HUES48 (cell line): ENCODE measurements around the gene RIMBP2.

Experiments used
- H3K27ac ChIP-seq: one replicate; pipeline ENCODE4 v1.7.0; 2013; ENCODE audit warnings: low read depth, low read length, inconsistent platforms
- H3K27me3 ChIP-seq: 2 replicates; pipeline ENCODE4 v1.6.1; 2013; ENCODE audit warnings: mild to moderate bottlenecking, low read length; ENCODE audit not compliant: control insufficient read depth, insufficient read depth
- H3K36me3 ChIP-seq: 2 replicates; pipeline ENCODE4 v1.6.1; 2013; ENCODE audit warnings: low read length; ENCODE audit not compliant: control insufficient read depth, insufficient read depth
- H3K4me1 ChIP-seq: 2 replicates; pipeline ENCODE4 v1.6.1; 2013; ENCODE audit warnings: mild to moderate bottlenecking, low read length; ENCODE audit not compliant: control insufficient read depth, insufficient read depth
- H3K4me3 ChIP-seq: 2 replicates; pipeline ENCODE4 v1.5.1; 2013; ENCODE audit warnings: mild to moderate bottlenecking, low read depth, low read length
- H3K9ac ChIP-seq: 2 replicates; pipeline ENCODE4 v1.6.1; 2013; ENCODE audit warnings: mild to moderate bottlenecking, low read depth, low read length, moderate library complexity
- H3K9me3 ChIP-seq: 2 replicates; pipeline ENCODE4 v1.6.1; 2013; ENCODE audit warnings: low read length; ENCODE audit not compliant: control insufficient read depth, insufficient read depth

RIMBP2 gene

GRCh38 chr12:130609966-130610365 is 106.1 kb downstream of the RIMBP2 start:
- Histone ChIP-seq H3K36me3 (no peaks in the 10 kb centered on the region), H3K27me3 (no peaks in the 10 kb centered on the region), H3K4me1 (peaks cover 3% of the 10 kb centered on the region; the same call in 1 of the 2 replicates), H3K27ac (no peak overlapping the region), H3K9ac (no peak overlapping the region), H3K4me3 (no peak overlapping the region), H3K9me3 (no peaks in the 10 kb centered on the region)

GRCh38 chr12:130608831-130609230 is 107.3 kb downstream of the RIMBP2 start:
- Histone ChIP-seq H3K4me3 (no peak overlapping the region), H3K9me3 (no peaks in the 10 kb centered on the region), H3K36me3 (no peaks in the 10 kb centered on the region), H3K27me3 (no peaks in the 10 kb centered on the region), H3K9ac (no peak overlapping the region), H3K27ac (no peak overlapping the region), H3K4me1 (peaks cover under 1% of the 10 kb centered on the region; the same call in 1 of the 2 replicates)

- Histone ChIP-seq H3K4me3 (no peak overlapping the region), H3K4me1 (no peaks in the 10 kb centered on the region; the same call in 1 of the 2 replicates), H3K27me3 (no peaks in the 10 kb centered on the region), H3K9me3 (no peaks in the 10 kb centered on the region), H3K27ac (no peak overlapping the region), H3K9ac (no peak overlapping the region), H3K36me3 (no peaks in the 10 kb centered on the region)
Observed at GRCh38 chr12:130608132-130608531, 108.0 kb downstream of the RIMBP2 start.

- no peaks in the 10 kb centered on the region for H3K9me3 ChIP-seq
- H3K4me3 ChIP-seq: no peak overlapping the region
- no peaks in the 10 kb centered on the region; the same call in 1 of the 2 replicates for H3K4me1 ChIP-seq
- no peak overlapping the region for H3K27ac ChIP-seq
- H3K36me3 ChIP-seq: no peaks in the 10 kb centered on the region
- H3K27me3 ChIP-seq: no peaks in the 10 kb centered on the region
- H3K9ac ChIP-seq: no peak overlapping the region
Observed at GRCh38 chr12:130606231-130606630, 109.9 kb downstream of the RIMBP2 start.

GRCh38 chr12:130603396-130603965 is 112.6 kb downstream of the RIMBP2 start:
- H3K4me3 ChIP-seq: no peak overlapping the region
- no peaks in the 10 kb centered on the region for H3K27me3 ChIP-seq

GRCh38 chr12:130602251-130602650 is 113.8 kb downstream of the RIMBP2 start:
- H3K4me3 ChIP-seq: no peak overlapping the region
- no peak overlapping the region for H3K9ac ChIP-seq
- no peak overlapping the region for H3K27ac ChIP-seq
- 0 out of 2 replicates have a peak, but pooled peaks cover 3% of the 10 kb centered on the region for H3K9me3 ChIP-seq
- no peaks in the 10 kb centered on the region for H3K4me1 ChIP-seq
- H3K27me3 ChIP-seq: no peaks in the 10 kb centered on the region
- no peaks in the 10 kb centered on the region for H3K36me3 ChIP-seq

More at GRCh38 chr12:130603396-130603965, 112.6 kb downstream of the RIMBP2 start:
- Histone ChIP-seq H3K4me1 (no peaks in the 10 kb centered on the region; the same call in 1 of the 2 replicates), H3K36me3 (no peaks in the 10 kb centered on the region), H3K9ac (no peak overlapping the region), H3K27ac (no peak overlapping the region), H3K9me3 (no peaks in the 10 kb centered on the region)

GRCh38 chr12:130601327-130601726 is 114.8 kb downstream of the RIMBP2 start:
- H3K4me3 ChIP-seq: no peak overlapping the region
- no peaks in the 10 kb centered on the region for H3K4me1 ChIP-seq
- H3K27ac ChIP-seq: no peak overlapping the region
- no peak overlapping the region for H3K9ac ChIP-seq
- H3K9me3 ChIP-seq: 0 out of 2 replicates have a peak, but pooled peaks cover 3% of the 10 kb centered on the region
- H3K27me3 ChIP-seq: no peaks in the 10 kb centered on the region
- H3K36me3 ChIP-seq: no peaks in the 10 kb centered on the region

- 0 out of 2 replicates have a peak, but pooled peaks cover 3% of the 10 kb centered on the region for H3K9me3 ChIP-seq
Observed at GRCh38 chr12:130596241-130596640, 119.9 kb downstream of the RIMBP2 start.

GRCh38 chr12:130595566-130595965 is 120.5 kb downstream of the RIMBP2 start:
- no peak overlapping the region for H3K27ac ChIP-seq
- H3K27me3 ChIP-seq: no peaks in the 10 kb centered on the region
- H3K9me3 ChIP-seq: 0 out of 2 replicates have a peak, but pooled peaks cover 3% of the 10 kb centered on the region
- no peaks in the 10 kb centered on the region for H3K36me3 ChIP-seq
- H3K4me1 ChIP-seq: no peaks in the 10 kb centered on the region
- H3K4me3 ChIP-seq: no peak overlapping the region
- no peak overlapping the region for H3K9ac ChIP-seq

More at GRCh38 chr12:130596241-130596640, 119.9 kb downstream of the RIMBP2 start:
- no peak overlapping the region for H3K9ac ChIP-seq
- H3K4me1 ChIP-seq: no peaks in the 10 kb centered on the region
- no peak overlapping the region for H3K27ac ChIP-seq
- no peaks in the 10 kb centered on the region for H3K27me3 ChIP-seq
- no peaks in the 10 kb centered on the region for H3K36me3 ChIP-seq
- H3K4me3 ChIP-seq: no peak overlapping the region

- Histone ChIP-seq H3K9me3 (0 out of 2 replicates have a peak, but pooled peaks cover under 1% of the 10 kb centered on the region), H3K27me3 (no peaks in the 10 kb centered on the region), H3K4me3 (no peak overlapping the region), H3K27ac (no peak overlapping the region), H3K36me3 (no peaks in the 10 kb centered on the region), H3K4me1 (no peaks in the 10 kb centered on the region), H3K9ac (no peak overlapping the region)
Observed at GRCh38 chr12:130593056-130593455, 123.0 kb downstream of the RIMBP2 start.

GRCh38 chr12:130592641-130593040 is 123.5 kb downstream of the RIMBP2 start:
- Histone ChIP-seq H3K36me3 (no peaks in the 10 kb centered on the region), H3K27ac (no peak overlapping the region), H3K4me1 (no peaks in the 10 kb centered on the region), H3K9me3 (no peaks in the 10 kb centered on the region), H3K4me3 (no peak overlapping the region), H3K9ac (no peak overlapping the region), H3K27me3 (no peaks in the 10 kb centered on the region)
